HG03066 (cell line): ENCODE results near the gene ITPRIP.

Source experiments
- ATAC-seq: cut with Tn5 transposase; IDR thresholded peaks from one replicate; pipeline ENCODE4 v1.9.1; 2021; ENCODE audit warnings: low read depth; ENCODE audit not compliant: unreplicated experiment

Gene ITPRIP

GRCh38 chr10:104327745-104328645 lies 10.3 kb downstream of the ITPRIP start:
- ATAC-seq, result no peak

GRCh38 chr10:104326991-104327610 lies 11.2 kb downstream of the ITPRIP start:
- ATAC-seq, result no peak

GRCh38 chr10:104325436-104326435 lies 12.5 kb downstream of the ITPRIP start:
- no peak for ATAC-seq

- no peak for ATAC-seq
These were observed 13.3 kb downstream of the ITPRIP start for GRCh38 chr10:104324931-104325330.

- no peak for ATAC-seq
These were observed 14.0 kb downstream of the ITPRIP start for GRCh38 chr10:104324221-104324686.

- no peak for ATAC-seq
These were observed 14.5 kb downstream of the ITPRIP start for GRCh38 chr10:104323760-104324201.

GRCh38 chr10:104323085-104323484 lies 15.2 kb downstream of the ITPRIP start:
- ATAC-seq, result no peak

GRCh38 chr10:104322416-104322782 lies 15.9 kb downstream of the ITPRIP start:
- ATAC-seq, result no peak

- no peak for ATAC-seq
These were observed 16.4 kb downstream of the ITPRIP start for GRCh38 chr10:104321725-104322415.

- ATAC-seq, result no peak
These were observed 17.0 kb downstream of the ITPRIP start for GRCh38 chr10:104321226-104321625.

- no peak for ATAC-seq
These were observed 19.2 kb downstream of the ITPRIP start for GRCh38 chr10:104318810-104319741.

- ATAC-seq, result no peak
These were observed 19.9 kb downstream of the ITPRIP start for GRCh38 chr10:104318326-104318725.

- no peak for ATAC-seq
These were observed 20.5 kb downstream of the ITPRIP start for GRCh38 chr10:104317726-104318299.

- no peak for ATAC-seq
These were observed 21.0 kb downstream of the ITPRIP start for GRCh38 chr10:104317269-104317710.

- ATAC-seq, result no peak
These were observed 21.8 kb downstream of the ITPRIP start for GRCh38 chr10:104316321-104317099.

- ATAC-seq, result no peak
These were observed 22.8 kb downstream of the ITPRIP start for GRCh38 chr10:104315486-104315921.

- no peak for ATAC-seq
These were observed 23.4 kb downstream of the ITPRIP start for GRCh38 chr10:104314591-104315485.
